ENCODE results near the gene FAM237B.
A peak's percentile ranks its signal among the peaks of the same experiment; 100 is the strongest.
"Not testable (repeated sequence)": the region's sequence is repeated elsewhere in the genome, so short reads cannot be mapped to it uniquely, and the experiment has no call there.

FAM237B gene
- 0 to 0.15 (median 0) reads per million in 4 donors for total RNA-seq

DNA sequence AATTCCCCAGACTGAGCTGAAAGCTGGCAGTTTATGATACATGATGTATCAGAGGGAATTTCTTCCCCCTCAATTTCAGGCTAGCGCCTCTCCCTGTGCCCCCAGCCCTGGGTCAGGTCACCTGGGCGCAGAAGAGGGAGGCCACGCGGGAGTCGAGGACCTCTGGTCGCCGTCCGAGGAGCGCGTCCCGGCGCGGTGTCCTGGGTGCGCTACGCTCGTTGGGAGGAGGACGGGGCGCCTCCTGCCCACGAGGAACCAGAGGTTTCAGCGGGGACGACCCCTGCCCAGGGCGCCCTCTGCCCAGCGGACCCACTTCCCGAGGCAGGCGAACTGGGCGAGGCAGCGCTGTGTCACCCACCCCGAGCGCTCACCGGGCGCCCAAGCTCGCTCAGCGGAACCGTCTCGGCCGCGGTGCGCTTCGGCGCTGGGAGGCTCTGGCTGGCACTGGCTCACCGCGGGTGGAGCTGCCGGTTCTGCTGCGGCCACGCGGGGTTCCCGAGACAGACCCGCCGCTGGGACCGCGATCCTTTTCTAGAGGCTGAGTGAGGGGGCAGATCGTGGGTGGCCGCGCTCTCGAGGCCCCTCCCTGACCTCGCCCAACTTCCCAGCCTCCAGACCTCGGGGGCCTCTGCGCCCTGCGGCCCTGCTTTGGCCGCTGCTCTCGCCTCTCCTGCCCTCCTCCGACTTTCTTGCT lies at the start of gene FAM237B:
Gene FAM237B, minus strand, starts transcription at position 504 of the 694 bp plus-strand sequence. CDS start 1,556 bp downstream, outside the sequence.
- DNase-seq: no peak

DNA sequence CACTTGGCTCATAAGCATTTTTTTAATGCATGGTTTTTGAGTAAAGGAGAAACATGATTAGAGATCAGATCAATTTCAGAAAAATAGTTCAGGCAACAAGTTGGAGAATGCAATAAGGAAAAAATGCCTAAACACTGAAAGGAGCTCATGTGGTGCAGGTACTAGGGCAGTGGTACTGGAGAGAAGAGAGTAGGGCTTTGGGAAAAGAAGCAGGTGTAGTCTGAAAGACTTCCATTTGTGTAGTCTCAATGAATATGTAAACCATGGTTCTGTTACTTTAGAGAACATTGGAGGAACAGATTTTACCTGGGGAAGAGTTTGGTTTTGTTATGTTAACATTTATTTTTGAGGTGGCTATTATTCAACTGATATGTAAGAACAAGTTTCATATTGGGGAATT lies 30.9 kb upstream of the FAM237B start:
- DNase-seq: no peak

DNA sequence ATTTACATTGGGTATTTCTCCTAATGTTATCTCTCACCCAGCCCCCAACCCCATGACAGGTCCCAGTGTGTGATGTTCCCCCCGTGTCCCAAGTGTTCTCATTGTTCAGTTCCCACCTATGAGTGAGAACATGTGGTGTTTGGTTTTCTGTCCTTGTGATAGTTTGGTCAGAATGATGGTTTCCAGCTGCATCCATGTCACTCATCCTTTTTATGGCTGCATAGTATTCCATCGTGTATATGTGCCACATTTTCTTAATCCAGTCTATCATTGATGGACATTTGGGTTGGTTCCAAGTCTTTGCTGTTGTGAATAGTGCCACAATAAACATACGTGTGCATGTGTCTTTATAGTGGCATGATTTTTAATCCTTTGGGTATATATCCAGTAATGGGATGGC lies 28.9 kb upstream of the FAM237B start:
- not testable (repeated sequence) for DNase-seq

DNA sequence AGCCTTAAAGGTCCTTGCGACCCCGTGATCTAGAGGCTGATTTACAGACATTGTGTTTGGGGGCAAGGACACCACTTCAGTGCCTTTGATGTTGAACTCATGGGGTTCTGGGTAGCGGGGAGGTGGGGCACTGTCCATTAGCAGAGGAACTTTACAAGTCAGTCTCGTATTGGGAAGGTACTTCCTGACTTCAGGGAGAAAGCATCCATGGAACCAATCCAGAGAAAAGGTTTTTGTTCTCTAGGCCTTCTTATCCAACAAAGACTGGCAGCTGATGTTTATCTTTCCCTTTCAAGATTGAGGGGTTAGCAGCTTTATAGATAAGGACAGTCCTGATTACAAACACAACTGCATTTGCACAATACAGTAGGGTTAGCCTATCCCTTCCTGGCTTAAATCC lies 28.2 kb upstream of the FAM237B start:
- DNase-seq: no peak

DNA sequence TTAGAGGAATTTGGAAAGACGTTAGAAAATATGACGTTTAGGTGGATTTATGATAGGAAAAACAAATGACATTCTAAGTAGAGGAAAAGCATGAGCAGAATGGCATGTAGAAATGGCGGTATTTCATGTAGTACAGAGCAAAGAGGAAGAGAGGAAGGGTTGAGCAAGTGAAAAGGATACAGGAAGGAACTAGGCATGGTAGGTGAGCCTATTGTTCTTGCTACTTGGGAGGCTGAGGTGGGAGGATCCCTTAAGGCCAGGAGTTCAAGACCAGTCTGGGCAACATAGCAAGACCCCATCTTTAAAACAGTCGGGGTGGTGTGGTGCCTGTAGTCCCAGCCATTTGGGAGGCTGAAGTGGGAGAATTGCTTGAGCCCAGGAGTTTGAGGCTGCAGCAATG lies 26.7 kb upstream of the FAM237B start:
- DNase-seq: no peak

DNA sequence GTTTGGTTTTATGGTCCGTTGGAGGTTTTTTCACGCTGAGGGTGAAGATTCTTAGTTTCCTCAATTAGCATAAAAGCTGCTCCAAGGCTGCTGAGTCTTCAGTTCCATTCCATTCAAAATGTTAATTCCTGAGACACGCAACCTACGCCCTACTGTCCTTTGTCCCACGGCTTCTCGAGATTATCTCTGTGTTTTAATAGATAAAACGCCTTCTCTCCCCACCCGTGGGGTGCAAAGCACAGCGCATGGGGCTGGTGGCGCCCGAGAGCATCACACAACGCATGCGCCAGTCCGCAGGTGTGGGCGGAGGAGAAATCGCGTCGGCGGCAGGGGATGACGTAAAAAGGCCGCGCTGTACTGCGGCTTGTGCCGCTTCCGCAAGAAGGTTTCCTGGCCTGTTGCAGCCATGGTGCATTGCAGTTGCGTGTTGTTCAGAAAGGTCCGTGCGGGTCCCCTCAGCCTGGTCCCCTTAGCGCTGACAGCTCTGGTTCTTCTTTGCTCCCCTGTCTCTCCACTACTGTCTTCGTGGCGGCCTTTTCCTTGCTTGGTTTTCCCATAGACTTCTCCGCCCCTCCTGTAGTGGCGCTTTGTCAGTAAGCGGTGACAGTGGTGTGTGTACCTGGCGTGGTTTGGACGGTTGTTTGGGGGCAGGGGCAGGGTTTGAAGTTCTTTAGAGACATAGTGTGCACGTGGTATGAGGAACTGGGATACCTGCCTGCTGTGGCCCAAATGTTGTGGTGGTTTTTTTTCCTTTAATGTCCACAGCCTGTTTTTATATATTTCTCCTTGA lies 25.4 kb upstream of the FAM237B start, which contains the start of gene GTPBP10:
Gene GTPBP10, plus strand, starts transcription at position 381 of the 790 bp plus-strand sequence. Its CDS starts 26 bp downstream, at position 407.
- DNase-seq: peak; percentile 87 to 97 (median 92)

DNA sequence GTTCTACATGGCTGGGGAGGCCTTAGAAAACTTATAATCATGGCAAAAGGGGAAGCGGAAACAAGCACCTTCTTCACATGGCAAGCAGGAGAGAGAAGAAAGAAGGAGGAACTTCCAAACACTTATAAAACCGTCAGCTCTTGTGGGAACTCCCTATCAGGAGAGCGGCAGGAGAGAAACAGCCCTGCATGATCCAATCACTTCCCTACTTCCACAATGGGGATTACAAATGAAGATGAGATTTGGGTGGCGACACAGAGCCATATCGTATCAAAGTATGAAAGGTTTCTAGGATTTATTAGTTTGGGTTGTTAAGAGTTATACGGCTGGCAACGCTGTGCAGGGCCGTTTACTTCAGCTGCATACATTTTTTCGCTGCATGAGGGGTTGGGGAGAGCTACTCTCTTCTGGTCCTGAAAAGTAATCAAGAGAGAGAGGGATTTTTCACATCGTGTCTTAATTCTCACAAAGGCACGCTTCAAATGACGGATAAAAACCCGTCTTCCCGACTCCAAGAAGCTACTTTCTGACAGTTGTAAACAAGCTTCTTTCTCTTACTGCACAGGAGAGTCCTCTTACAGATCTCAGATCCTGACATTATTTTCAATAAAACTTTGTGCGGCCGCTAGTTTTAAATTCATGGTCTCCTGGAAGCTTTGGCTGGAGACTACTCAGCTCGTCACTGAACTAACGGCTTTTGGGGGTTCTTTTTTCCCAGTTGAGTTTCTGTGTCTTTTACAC lies 24.7 kb upstream of the FAM237B start:
- no peak for DNase-seq

DNA sequence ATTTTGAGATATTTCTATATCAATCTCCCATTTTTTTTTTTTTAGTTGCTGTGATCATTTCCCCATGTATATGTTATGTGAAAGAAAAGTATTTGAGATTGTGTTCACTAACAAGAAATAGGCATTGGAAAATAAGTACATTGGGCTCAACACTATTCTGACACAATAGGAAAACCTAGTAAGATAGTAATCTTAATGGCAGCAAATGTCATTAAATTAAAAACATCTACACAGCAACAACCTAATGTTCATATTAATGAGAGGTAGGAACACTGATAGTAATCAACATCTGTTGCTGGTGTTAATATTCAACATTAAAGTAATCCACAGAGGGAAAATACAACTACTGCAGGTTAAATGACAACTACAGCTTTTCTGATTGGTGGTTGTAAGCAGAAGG lies 23.9 kb upstream of the FAM237B start:
- DNase-seq: no peak

DNA sequence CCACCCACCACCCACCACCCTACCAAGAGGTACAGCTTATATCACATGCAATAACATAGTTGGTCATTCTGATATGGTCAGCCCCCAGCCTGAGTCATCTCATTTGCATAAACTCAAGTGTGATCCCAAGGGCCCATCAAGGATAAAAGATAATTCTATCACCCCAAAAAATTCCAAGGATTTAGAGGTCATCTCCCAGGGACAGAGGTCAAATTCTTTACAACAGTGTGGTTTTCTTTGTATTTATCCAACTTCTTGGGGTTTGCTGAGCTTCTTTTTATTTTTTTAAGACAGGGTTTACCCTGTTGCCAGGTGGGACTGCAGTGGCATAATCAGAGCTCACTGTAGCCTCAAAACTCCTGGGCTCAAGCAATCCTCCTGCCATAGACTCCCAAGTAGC lies 16.0 kb upstream of the FAM237B start:
- no peak for DNase-seq

DNA sequence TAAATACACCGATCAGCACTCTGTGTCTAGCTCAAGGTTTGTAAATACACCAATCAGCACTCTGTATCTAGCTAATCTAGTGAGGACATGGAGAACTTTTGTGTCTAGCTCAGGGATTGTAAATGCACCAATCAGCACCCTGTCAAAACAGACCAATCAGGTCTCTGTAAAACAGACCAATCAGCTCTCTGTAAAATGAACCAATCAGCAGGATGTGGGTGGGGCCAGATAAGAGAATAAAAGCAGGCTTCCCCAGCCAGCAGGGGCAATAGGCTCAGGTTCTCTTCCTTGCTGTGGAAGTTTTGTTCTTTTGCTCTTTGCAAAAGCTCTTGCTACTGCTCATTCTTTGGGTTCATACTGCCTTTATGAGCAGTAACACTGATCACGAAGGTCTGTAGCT lies 13.8 kb upstream of the FAM237B start:
- DNase-seq: not testable (repeated sequence)

DNA sequence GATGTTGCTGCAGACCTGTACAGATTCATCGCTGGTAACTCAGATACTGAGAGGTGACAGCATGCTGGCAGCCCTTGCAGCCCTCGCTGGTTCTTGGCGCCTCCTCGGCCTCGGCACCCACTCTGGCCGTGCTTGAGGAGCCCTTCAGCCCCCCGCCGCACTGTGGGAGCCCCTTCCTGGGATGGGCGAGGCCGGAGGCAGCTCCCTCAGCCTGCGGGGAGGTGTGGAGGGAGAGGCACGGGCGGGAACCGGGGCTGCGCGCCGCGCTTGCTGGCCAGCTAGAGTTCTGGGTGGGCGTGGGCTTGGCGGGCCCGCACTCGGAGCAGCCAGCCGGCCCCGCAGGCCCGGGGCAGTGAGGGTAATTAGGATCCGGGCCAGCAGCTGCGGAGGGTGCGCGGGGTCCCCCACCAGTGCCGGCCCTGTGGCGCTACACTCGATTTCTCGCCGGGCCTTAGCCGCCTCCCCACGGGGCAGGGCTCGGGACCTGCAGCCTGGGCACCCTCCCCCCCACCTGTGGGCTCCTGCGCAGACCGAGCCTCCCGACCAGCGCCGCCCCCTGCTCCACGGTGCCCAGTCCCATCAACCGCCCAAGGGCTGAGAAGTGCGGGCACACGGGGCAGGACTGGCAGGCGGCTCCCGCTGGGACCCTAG lies 13.2 kb upstream of the FAM237B start:
- no peak for DNase-seq

DNA sequence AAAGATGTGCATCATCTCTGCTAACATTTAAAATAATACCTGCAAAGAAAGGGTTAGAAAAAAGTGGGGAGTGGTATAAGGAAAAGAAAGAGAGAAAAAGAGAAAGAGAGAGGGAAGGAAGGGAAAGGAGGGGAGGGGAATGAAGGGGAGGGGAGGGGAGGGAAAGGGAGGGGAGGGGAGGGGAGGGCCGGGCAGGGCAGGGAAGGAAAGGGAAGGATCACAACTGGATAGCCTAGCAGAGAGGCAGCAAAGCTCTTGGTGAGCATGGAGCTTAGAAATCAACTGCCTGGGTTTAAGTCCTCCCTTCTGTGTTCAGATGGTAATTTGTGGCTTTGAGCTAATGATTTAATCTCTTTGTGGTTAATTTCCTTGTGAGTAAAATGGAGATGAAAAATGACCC lies 5.4 kb upstream of the FAM237B start:
- DNase-seq: no peak

DNA sequence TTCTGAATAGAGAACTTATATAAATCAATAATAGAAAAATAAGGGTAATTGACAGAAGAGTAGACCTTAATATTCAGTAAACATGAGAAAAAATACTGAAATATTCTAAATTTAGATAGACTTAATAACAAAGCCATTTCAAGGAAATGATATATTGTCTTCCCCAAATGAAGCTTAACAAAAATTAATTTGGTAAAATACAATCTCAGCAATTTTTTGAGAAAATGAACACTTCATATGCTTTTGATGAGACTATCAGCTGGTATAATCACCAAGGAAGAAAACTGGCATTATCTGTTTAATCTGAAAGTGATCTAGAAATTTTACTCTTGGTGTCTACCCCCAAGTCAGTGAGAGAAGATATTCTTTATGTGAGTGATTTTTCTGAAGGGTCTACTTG lies 1.7 kb upstream of the FAM237B start:
- no peak for DNase-seq

DNA sequence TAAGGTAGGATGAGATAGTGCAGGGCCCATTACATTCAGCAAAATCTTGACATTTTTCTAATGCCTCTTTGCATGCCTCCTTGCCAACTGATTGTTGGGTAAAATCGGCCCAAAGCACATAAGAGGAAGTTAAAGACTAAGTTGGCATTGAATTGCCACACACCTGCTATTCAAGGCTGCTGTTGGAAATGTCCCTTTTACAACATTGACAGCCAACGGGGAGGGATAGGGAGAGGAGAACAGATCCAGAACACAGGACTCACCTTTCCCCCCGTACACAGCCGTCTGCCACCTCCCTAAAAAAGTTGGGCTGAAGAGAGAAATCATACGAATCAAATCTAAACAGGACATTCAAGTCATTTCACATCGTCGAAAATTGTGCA lies 695 bp downstream of the FAM237B start:
- DNase-seq: no peak

DNA sequence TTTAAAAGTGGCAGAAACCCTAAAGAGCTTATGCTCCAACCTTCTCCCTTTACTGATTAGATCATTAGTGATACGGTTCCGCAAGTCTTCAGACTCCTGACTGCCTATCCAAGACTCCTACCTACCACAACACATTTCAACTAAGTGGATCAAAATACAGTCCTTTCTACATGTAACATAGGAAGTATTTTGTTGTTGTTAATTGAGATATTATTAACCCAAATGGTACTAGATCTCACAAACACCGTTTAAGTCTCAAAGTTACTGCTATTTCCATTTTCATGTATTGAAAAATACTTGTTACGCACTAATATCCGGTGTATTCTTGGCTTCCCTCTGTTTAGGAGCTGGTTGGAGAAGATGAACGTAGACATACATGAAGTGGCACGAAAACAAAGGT lies 1.1 kb downstream of the FAM237B start:
- no peak for DNase-seq

DNA sequence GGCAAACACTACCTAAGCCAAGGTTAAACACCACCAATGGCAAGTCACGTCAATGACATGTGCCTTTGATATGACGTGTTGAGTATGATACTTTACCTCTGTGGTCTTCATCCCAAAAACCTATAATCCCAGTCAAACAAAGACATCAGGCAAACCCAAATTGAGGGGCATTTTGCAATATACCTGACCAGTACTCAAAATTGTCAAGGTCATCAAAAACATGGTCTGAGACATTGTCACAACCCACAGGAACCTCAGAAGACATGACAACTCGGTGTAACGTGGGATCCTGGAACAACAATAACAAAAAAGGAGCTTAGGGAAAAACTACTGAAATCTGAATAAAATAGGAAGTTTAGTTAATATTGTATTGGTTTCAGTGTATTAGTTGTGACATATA lies 7.2 kb downstream of the FAM237B start:
- DNase-seq: no peak

DNA sequence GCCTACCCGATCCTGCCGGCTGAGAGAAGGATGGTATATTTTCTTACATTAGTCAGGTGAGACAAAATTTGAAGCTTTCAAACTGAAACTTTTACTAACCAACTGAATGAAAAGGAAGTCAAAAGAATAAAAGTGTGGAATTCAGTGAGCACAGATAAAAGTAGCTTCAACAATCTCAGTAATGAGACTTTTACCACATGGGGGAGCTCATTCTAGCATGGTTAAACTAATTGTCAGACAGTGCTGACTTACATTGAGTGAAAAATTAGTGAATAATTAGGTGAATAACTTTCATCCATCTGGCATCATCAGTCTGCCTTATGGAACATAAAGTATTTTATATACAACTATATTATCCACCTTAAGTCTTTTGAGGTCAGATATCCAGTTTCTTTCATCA lies 8.4 kb downstream of the FAM237B start:
- DNase-seq: no peak

DNA sequence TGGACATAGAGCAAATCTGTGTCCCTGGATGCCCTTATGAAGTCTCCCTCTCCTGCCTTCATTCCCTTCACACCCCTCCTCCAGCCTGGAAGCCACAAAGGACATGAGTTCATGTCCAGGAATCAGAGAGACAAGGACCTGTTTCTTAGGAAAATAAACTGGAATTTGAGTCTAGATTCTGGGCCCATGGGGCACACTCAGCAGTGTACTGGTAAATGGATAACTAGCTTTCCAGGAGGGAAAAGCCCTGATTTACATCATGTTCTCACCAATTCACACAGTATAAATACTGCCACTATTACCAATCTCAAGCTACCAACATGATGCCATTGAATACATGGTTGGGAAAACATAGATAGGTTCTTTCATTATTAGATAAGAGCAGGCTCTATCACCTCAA lies 9.9 kb downstream of the FAM237B start:
- DNase-seq: no peak

DNA sequence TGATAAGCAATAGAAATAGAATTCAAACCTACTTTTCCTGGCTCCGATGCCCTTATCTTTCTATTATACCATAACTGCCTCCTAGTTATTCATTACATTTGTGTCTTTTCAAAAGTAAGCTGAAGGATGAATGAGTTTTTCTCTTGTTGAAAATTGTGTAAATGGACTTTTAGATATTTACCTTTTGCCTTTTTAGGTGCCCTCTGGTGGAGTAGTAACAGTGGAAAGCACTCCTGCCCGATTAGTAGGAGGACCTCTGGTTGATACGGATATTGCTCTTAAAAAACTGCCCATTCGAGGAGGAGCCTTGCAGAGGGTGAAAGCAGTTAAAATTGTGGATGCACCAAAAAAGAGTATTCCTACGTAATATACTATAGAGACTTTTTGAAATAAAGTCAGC lies 11.2 kb downstream of the FAM237B start:
- DNase-seq: no peak

DNA sequence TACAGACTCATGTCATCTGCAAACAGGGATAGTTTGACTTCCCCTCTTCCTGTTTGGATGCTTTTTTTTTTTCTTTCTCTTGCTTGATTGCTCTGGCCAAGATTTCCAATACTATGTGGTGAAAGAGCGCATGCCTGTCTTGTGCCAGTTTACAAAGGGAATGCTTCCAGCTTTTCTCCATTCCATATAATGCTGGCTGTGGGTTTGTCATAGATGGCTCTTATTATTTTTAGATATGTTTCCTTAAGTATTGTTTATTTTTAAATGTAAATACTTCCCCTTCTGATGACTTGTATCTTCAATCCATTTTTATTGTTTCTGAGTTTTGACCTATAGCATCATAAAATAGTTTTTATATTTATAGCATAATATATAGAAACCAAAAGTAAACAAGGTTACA lies 17.9 kb downstream of the FAM237B start:
- no peak for DNase-seq

DNA sequence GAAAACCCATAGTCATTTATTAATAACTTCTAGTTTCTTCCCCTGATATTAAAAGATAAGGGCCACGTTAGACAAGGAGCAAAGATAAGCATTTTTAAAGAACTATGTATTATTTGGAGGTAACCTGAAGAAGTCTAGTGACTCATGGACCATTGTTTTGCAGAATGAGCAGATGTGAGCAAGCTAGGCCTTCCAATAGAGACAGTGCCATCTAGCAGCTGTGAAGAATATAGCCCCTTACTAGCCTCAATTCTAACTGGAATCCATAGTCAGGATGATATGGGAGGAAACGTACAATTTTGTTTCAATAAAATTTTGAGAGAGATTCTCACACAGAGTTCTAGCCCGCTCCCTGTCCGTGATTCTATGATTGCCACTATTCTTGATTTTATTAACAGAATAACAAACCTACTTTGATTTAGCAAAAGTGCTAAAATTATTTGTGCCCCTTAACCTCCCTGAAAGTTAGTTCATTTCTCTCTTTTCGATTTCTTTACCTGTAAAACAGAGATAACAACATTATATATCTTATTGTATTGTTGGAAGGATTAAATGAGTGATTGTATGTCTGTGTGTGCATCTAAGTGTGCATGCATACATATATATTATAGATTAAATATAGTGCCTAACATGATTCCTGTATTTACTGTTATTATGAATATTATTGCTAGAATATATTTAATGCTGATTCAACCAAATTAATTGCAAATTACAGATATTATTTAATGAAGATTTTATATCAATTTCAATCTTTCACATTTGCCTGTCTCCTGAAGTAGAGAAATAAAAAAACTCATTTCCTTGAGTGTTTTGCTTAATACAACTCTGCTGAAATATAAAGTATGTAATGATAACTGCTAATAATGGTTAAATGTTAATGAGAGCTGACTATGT lies 22.7 kb downstream of the FAM237B start:
- DNase-seq: peak in 1 of 5 donors; percentile 8
